GM18505 (cell line): ENCODE results near the gene GRID1.

Source experiments
- ATAC-seq: cut with Tn5 transposase; IDR thresholded peaks from one replicate; pipeline ENCODE4 v1.9.1; 2021; ENCODE audit not compliant: unreplicated experiment
- POLR2A ChIP-seq: IDR thresholded peaks from 4 replicates; pipeline ENCODE4 v1.6.1; 2011; ENCODE audit warnings: borderline replicate concordance; ENCODE audit not compliant: insufficient read depth, insufficient read length; ENCODE audit errors: extremely low read depth

Gene GRID1

GRCh38 chr10:86265236-86265894, 101.2 kb downstream of the GRID1 start:
- TF ChIP-seq POLR2A, result no peak
- ATAC-seq, result no peak

DNA sequence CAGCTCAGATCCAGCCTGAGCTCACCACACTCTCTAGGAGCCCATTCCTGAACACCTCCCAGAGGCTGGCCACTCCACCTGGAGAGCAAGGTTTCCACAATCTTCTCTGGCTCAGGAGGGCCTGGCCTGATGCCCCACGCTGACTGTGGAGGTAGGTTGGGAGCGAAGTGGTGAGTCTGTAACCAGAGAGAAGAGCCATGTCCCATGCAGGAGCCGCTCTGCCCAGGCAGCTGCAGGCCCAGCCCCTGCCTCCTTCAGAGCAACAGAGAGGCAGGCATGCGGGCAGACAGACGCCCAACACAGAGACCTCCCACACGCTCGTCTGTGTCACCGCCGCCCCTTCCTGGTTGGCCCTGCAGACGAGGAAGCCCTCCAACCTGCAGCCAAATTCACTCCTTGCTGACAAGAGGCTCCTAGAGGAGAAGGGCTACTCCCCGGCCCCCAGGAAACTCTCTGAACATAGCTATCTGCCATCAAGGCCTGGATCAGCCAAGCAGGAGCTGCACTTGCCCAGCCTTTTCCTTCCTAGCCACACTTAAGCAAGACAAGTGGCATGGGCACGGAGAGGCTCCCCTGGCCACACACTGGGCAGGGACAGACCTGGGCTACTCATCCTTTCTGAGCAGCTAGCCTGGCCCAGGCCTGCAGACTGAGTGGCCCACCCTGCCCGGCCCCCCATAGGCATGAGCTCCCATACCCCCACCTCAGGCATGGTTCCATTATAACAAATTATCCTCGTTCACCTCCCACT, 101.9 kb downstream of the GRID1 start:
- TF ChIP-seq POLR2A, result no peak
- ATAC-seq, result no peak

GRCh38 chr10:86263907-86264306, 102.7 kb downstream of the GRID1 start:
- no peak for ATAC-seq
- TF ChIP-seq POLR2A, result no peak

DNA sequence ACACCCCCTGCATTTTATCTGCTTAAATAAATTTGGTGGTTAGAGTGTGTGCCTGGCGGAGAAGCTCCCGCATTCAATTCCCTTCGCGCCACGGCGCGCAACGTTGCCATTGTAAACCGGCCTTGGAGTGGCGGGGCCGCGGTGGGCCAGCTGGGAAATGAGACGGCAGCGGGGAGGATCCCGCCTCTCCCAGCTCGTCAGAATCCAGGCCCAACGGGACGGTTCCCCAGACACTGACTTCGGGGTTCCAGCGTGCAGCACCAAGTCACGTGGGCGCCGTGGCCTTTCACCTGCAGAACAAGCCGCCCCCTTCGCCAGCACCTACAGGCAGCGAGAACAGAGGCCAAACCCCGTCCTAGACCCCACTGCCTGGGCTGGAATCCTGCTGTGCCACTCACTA, 103.4 kb downstream of the GRID1 start:
- no peak for ATAC-seq
- no peak for TF ChIP-seq POLR2A

- no peak for ATAC-seq
- TF ChIP-seq POLR2A, result no peak
Measured at GRCh38 chr10:86262688-86263181, 103.9 kb downstream of the GRID1 start.

- no peak for ATAC-seq
Measured at GRCh38 chr10:86261941-86262687, 104.5 kb downstream of the GRID1 start.

GRCh38 chr10:86261470-86261869, 105.1 kb downstream of the GRID1 start:
- ATAC-seq, result no peak
- no peak for TF ChIP-seq POLR2A

More at GRCh38 chr10:86261941-86262687, 104.5 kb downstream of the GRID1 start:
- no peak for TF ChIP-seq POLR2A

- no peak for TF ChIP-seq POLR2A
- no peak for ATAC-seq
Measured at GRCh38 chr10:86260564-86260963, 106.0 kb downstream of the GRID1 start.

DNA sequence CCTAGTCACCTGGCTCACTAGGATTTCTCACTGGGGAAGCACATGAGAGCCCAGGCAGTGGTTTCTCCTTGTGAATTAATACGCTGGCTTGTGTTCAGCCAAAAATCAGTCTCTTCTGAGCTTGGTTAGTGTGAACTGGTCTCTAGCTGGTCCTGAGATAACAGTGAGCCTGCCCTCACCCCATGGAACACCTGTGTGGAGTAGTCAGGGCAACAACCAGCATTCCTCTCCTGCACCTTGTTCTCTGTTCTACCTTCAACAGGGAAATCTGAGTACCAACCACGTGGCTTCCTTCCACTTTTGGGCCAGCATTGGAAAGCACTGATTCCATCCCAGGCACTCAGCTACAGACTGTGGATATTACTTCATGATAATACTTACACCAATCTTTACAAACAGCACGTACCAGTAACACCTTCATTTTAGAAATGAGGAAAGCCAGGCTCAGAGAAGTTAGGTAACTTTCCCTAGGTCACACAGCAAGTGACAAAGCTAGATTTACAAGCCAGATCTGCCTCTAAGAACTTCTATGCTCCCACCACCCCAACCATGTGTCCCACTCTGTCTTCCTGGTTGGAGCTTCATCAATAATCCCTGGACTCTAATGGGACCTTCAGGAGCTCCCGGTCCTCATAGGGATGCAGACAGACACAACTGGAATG, 106.6 kb downstream of the GRID1 start:
- no peak for TF ChIP-seq POLR2A
- ATAC-seq, result no peak

- no peak for ATAC-seq
- TF ChIP-seq POLR2A, result no peak
Measured at GRCh38 chr10:86258941-86259340, 107.7 kb downstream of the GRID1 start.

DNA sequence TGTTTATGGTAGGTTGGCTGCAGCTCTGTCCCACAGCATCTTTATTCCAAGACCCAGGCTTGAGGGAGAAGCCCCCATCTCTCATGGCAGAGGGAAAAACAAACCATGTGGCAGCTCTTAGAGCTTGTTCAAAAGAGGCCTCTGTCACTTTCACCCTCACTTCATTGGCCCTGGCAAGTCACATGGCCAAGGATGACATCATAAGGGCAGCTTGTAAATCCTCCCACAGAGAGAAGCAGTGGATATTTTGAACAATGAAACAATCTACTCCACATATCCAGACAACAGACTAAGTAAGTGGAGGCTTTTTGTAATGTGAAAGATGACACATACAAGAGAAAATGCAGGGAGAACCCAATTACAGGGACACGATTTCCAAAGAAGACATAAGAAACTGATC, 108.1 kb downstream of the GRID1 start:
- ATAC-seq, result no peak

GRCh38 chr10:86257683-86258082, 108.9 kb downstream of the GRID1 start:
- no peak for TF ChIP-seq POLR2A
- no peak for ATAC-seq

More for the DNA sequence above, 108.1 kb downstream of the GRID1 start:
- TF ChIP-seq POLR2A, result no peak
